ENCODE results near the gene LPCAT2.
A peak's percentile ranks its signal among the peaks of the same experiment; 100 is the strongest.

Gene LPCAT2

GRCh38 chr16:55481023-55481422 is 27.8 kb upstream of the LPCAT2 start:
- DNase-seq, result no peak

- no peak for DNase-seq
These were observed 26.8 kb upstream of the LPCAT2 start for GRCh38 chr16:55482056-55482455.

- DNase-seq, result no peak
These were observed 21.6 kb upstream of the LPCAT2 start for GRCh38 chr16:55487048-55487803.

- DNase-seq, result no peak
These were observed 20.6 kb upstream of the LPCAT2 start for GRCh38 chr16:55488306-55488705.

- no peak for DNase-seq
These were observed 19.5 kb upstream of the LPCAT2 start for GRCh38 chr16:55489119-55489955.

DNA sequence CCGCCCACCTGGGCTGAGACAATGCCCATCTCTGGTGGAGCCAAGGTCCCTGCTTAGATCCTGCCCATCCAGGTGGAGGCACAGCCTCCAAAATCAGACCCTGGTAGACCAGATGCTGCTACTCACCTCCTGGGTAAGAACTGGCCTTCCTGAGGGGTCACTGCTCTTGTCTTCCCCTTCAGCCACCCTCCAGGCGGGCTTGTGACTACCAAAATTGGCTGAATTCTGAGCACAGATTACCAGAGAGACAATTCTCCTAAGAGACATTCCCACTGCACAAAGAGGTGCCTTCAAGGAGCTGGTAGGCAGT is 19.0 kb upstream of the LPCAT2 start:
- DNase-seq, result no peak

DNA sequence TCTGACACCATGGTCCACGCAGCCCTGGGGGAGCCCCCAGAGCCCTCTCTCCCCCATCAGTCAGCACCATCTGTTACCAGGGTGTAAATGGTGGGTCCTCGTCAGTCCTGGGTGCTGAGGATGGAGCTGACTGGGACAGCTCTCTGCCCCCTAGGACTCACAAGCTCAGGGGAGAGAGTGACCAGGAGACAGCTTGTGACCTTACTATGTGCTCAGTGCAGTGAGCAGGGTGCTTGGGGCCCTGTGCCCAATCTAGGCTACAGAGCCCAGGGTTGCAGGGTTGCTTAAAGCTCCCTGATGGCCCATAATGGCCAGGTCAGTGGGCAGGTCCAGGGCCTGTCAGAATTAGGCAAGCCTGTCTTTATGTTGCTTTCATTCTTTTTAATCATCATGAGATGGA is 18.6 kb upstream of the LPCAT2 start:
- DNase-seq, result no peak

- DNase-seq, result no peak
These were observed 17.2 kb upstream of the LPCAT2 start for GRCh38 chr16:55491691-55492090.

- DNase-seq, result no peak
These were observed 16.0 kb upstream of the LPCAT2 start for GRCh38 chr16:55492756-55493380.

DNA sequence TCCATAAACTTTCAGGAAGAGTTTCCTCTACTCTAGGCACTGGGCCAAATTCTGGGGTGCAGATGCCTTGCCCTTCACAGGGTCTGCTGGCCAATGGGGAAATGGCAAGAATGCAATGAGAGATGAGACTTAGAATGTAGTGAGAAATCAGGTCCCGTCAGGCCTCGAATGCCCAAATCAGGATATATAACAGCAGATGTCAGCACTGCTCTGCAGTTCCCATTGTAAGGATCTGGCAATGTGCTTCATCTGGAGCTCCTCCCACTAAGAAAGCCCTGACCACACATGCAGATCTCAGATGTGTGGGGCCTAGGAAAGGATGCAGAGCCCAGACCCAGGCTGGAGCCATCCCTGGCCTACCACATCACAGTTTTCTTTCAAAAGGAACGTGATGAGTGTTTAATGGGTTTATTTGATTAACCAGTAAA is 13.9 kb upstream of the LPCAT2 start:
- DNase-seq, result no peak

- DNase-seq, result no peak
These were observed 13.1 kb upstream of the LPCAT2 start for GRCh38 chr16:55495616-55496289.

- DNase-seq, result no peak
These were observed 12.2 kb upstream of the LPCAT2 start for GRCh38 chr16:55496509-55497145.

DNA sequence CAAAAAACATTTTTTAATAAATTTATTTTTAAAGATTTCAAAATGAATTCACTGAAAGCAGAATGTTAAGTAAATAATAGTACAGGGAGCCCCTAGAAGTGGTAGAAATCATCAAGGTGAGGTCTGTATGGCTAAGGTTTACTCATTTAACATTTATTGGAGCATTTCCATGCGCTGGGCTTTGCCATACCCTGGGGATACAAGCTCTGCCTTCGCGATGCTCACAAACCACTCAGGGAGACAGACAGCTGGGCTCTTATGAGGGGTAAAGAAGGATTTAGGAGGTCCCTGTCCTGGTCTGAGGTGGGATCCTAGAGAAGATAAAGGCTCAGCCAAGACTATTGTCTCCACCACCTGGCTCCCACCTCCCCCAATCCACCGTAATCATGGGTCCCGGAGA is 11.3 kb upstream of the LPCAT2 start:
- DNase-seq, result no peak

DNA sequence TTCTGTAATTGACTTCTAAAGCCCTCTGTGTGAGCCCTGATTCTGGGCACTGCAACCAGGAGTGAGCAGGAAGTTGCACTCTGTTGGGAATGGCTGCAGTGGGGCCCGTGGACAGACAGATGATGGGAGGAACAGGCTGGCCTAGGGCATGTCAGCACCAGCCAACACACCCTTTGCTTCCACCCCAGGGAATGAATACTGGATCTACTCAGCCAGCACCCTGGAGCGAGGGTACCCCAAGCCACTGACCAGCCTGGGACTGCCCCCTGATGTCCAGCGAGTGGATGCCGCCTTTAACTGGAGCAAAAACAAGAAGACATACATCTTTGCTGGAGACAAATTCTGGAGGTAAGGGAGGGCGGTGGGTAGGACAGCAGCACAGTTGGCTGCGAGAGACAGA is 10.8 kb upstream of the LPCAT2 start:
- no peak for DNase-seq

DNA sequence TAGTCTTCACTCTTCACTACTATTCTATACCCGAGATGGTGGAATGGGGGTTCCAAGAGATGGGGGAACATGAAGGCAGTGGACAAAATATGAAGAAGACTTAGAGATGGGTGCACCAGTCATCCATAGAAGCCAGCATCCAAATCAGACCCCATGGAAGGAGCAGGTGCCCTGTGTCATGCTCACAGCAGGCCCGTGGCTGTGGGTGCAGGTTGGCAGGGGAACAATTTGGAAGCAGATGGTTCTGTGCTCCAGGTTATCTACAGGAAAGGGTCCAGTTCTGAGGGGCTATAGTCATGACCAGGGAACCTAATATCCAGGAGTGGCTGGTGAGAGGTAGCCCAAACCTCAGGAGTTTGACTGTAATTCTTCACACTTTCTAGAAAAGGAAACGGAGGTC is 9.6 kb upstream of the LPCAT2 start:
- DNase-seq, result no peak

DNA sequence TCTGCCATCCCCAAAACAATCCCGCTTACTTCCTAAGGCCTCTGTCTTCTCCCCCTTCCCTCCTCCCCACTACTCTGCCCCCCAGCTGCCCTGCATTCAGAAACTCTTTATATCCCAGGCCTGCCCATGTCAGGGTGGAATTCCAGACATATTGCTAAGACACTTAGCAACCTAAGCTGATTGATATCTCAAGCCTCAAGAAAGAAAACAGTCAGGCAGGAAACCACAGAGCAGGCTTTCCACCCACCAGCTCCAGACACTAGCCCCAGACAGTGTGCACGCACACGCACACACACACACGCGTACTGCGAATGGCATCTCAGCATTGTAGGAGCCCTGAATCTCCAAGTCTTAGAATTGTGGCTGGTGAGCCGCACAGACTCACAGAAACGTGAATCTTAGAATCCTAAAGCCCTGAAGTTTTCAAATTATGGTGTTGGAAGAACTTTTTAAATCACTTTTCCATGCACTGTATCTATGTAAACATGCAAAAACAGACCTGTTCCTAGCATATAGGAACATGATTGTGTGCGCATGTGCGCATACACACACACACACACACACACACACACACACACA is 8.8 kb upstream of the LPCAT2 start:
- DNase-seq, result no peak

- DNase-seq, result no peak
These were observed 8.3 kb upstream of the LPCAT2 start for GRCh38 chr16:55500530-55501011.

- DNase-seq, result no peak
These were observed 7.1 kb upstream of the LPCAT2 start for GRCh38 chr16:55501549-55502322.

- DNase-seq, result peak; percentile 22 to 34
These were observed 6.0 kb upstream of the LPCAT2 start for GRCh38 chr16:55502801-55503366.

GRCh38 chr16:55503726-55504550 is 4.9 kb upstream of the LPCAT2 start:
- no peak for DNase-seq
